ENCODE data around the gene SIMC1.
"Not testable (repeated sequence)": the region's sequence is repeated elsewhere in the genome, so short reads cannot be mapped to it uniquely, and the experiment has no call there.

Gene SIMC1

GRCh38 chr5:176237971-176238644, at the start of gene SIMC1:
Gene SIMC1, plus strand, starts transcription at chr5:176238424. Its CDS starts 85 bp downstream, at chr5:176238509.
- DNase-seq = not testable (repeated sequence)

- DNase-seq = no peak
Observed at GRCh38 chr5:176188506-176189193, 49.6 kb upstream of the SIMC1 start.

GRCh38 chr5:176189857-176190256, 48.4 kb upstream of the SIMC1 start:
- DNase-seq = no peak

GRCh38 chr5:176190886-176191755, 47.1 kb upstream of the SIMC1 start:
- DNase-seq = no peak

GRCh38 chr5:176192094-176192721, 46.0 kb upstream of the SIMC1 start:
- no peak for DNase-seq

GRCh38 chr5:176192722-176193117, 45.5 kb upstream of the SIMC1 start:
- DNase-seq = not testable (repeated sequence)

GRCh38 chr5:176193636-176194035, 44.6 kb upstream of the SIMC1 start:
- not testable (repeated sequence) for DNase-seq

- DNase-seq = not testable (repeated sequence)
Observed at GRCh38 chr5:176194238-176195083, 43.8 kb upstream of the SIMC1 start.

- DNase-seq = not testable (repeated sequence)
Observed at GRCh38 chr5:176195084-176195413, 43.2 kb upstream of the SIMC1 start.

GRCh38 chr5:176195487-176196207, 42.6 kb upstream of the SIMC1 start:
- not testable (repeated sequence) for DNase-seq

- not testable (repeated sequence) for DNase-seq
Observed at GRCh38 chr5:176196781-176197180, 41.4 kb upstream of the SIMC1 start.

- not testable (repeated sequence) for DNase-seq
Observed at GRCh38 chr5:176197234-176197858, 40.9 kb upstream of the SIMC1 start.

- DNase-seq = not testable (repeated sequence)
Observed at GRCh38 chr5:176198299-176198698, 39.9 kb upstream of the SIMC1 start.

- not testable (repeated sequence) for DNase-seq
Observed at GRCh38 chr5:176198991-176199733, 39.1 kb upstream of the SIMC1 start.

GRCh38 chr5:176199803-176200399, 38.3 kb upstream of the SIMC1 start:
- not testable (repeated sequence) for DNase-seq

GRCh38 chr5:176201811-176202210, 36.4 kb upstream of the SIMC1 start:
- DNase-seq = no peak

GRCh38 chr5:176203086-176203485, 35.1 kb upstream of the SIMC1 start:
- no peak for DNase-seq

GRCh38 chr5:176203535-176203934, 34.7 kb upstream of the SIMC1 start:
- not testable (repeated sequence) for DNase-seq

GRCh38 chr5:176214466-176215021, 23.7 kb upstream of the SIMC1 start:
- DNase-seq = not testable (repeated sequence)
